H1 (cell line): Measurements from ENCODE around the gene PLGRKT. TPM values are rescaled to one million over a fixed set of nuclear protein-coding genes. Genes with fewer than 3 reads are reported as not detected.

Source experiments
- ATF2 ChIP-seq: IDR thresholded peaks from 2 replicates; pipeline ENCODE4 v1.6.1; 2012; ENCODE audit warnings: low read length, inconsistent platforms
- CHD7 ChIP-seq: fragments of 300-600 bp; sonication (generic); IDR thresholded peaks from 2 replicates; pipeline ENCODE4 v1.7.1; 2012; ENCODE audit warnings: low read length, moderate library complexity, mild to moderate bottlenecking, inconsistent platforms; ENCODE audit not compliant: insufficient replicate concordance
- CREB1 ChIP-seq: IDR thresholded peaks from 2 replicates; pipeline ENCODE4 v1.6.1; 2012; ENCODE audit warnings: inconsistent platforms
- KDM4A ChIP-seq: IDR thresholded peaks from one replicate; pipeline ENCODE4 v1.7.1; 2012; ENCODE audit warnings: low read depth, mild to moderate bottlenecking, moderate library complexity, low read length, inconsistent platforms; ENCODE audit not compliant: severe bottlenecking
- POU5F1 ChIP-seq: IDR thresholded peaks from 2 replicates; pipeline ENCODE4 v1.6.1; 2011; ENCODE audit warnings: low read depth, mild to moderate bottlenecking, low read length, moderate library complexity
- polyA plus RNA-seq, 7 experiments: library from polyadenylated mRNA; depleted of rRNA in 3 of 7; stranded (reverse) in 5 of 7; unstranded in 2 of 7; fragments of >200 nt in 5 of 7; fragments of 200-250 nt in 2 of 7; gene quantifications; 1 replicate in 5 of 7; 2 replicates in 1 of 7; 4 replicates in 1 of 7; pipeline versions ENCODE4 v1.2.1 to v1.2.3, GENCODE V29; 2011 to 2013; ENCODE audit warnings: missing spikeins in 2 of 7, mixed read lengths in 2 of 7
- total RNA-seq: library from RNA; stranded (reverse); fragmentation: NEBNext Ultra II Directional; extraction: Animal tissue kit (Norgen Biotek cat#: 25700); gene quantifications from 2 replicates; pipeline ENCODE4 v1.2.1, GENCODE V29; 2021

The PLGRKT gene
- total and polyA plus RNA-seq, 2 of the 8 experiments (the other 6 are each of a cell fraction or from before 2014, with no cell fraction given) = 5.4 to 15.7 TPM

DNA sequence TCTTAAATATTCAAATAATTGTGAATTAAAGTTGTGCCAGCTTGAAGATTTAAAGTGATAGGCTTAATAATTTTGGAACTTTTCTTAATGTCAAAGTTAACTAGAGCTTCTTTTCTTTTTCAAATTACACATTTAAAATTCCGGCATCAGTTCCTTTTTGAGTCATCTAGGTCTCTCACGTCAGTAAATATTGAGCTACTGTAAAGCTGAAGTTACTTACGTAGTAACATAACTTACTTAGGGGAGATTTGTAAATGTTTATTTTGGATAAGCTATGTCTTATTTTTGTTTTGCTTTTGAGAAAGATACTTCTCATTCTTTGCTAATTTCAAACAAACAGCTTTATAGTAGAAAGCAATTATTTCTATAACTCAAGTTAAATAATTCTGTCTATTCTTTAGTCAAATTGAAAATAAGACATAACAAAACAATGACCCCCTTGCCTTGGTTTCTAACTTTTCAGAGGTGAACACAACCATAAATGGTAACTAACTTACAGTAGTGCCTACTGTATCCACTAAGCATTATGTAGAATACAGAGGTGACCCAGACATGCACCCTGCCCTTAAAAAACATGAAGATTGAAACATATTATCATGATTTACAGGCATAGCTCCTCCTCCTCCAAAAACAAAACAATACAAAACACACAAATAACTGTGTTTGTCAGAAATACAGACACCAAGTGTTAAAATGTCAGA lies 42.4 kb upstream of the PLGRKT start (continued):
- TF ChIP-seq CHD7 (no peak), CREB1 (no peak), ATF2 (no peak), POU5F1 (no peak), KDM4A (no peak)
